Activated CD4-positive, CD25-positive, alpha-beta regulatory T cell (primary cell): ENCODE results near the gene CYP4A11.
"Not testable (repeated sequence)": the region's sequence is repeated elsewhere in the genome, so short reads cannot be mapped to it uniquely, and the experiment has no call there.

ENCODE experiments used
- DNase-seq, 4 experiments: peaks; one replicate each; lab custom pipeline; 2025; lab: John Stamatoyannopoulos, UW

Gene CYP4A11

DNA sequence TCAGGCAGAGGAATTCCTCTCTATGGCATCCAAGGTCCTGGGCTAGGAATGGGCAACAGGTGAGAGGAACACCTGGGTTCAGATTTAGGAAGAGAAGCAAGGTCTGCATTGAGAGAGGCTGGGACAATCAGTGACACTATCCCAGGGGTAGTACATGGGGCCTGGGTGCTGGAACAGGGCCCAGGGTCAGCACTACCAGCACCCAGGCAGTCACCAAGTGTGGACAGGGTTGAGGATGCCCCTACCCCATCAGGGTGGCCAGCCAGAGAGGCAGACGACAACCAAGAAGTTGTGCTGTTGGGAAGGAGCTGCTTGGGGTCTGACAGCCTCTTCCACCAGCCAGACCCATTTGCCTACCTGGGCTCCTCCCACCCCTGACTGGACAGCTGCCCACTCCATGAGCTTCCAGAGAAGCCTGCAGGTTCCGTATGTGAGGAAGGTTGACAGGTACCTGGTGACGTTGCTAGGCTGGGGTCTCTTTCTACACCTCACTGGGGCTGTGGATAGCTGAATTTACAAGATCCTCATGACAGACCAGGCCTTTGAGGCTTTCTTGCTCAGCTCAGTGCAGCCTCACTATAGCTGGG lies 13.9 kb downstream of the CYP4A11 start:
- no peak for DNase-seq

DNA sequence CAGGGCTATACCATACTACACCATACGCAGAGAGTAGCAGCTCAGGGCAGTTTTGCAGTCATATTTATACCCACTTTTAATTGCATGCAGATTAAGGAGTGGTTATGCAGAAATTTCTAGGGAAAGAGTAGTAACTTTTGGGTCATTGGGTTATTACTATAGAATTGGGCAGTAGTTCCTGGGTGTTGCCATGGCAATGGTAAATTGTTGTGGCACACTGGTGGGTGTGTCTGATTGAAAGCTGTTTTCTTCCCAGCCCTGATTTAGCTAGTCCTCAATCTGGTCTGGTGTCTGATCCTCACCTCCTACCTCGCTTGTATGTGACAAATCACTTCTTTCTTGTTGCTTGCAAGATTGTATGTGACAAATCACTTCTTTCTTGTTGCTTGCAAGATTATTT lies 30.5 kb downstream of the CYP4A11 start:
- DNase-seq = no peak

DNA sequence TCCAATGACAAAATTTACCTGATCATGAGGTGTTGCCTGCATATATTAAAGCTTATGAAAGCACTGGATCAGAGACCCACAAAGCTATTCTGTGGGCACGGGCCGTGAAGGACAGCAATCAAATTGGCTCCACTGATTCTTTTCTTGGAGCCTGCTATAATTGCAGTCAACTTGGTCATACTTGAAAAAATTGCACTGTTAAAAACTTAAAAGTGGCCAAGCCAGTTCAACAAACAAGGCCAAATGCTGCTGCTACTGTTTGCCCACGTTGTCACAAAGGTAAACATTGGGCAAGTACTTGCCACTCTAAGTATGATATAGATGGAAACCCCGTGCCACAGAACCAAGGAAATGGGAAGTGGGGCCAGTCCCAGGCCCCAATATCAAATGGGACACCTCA lies 37.8 kb downstream of the CYP4A11 start:
- DNase-seq = no peak

- DNase-seq = no peak
These were observed 40.9 kb downstream of the CYP4A11 start for GRCh38 chr1:46900401-46900800.

DNA sequence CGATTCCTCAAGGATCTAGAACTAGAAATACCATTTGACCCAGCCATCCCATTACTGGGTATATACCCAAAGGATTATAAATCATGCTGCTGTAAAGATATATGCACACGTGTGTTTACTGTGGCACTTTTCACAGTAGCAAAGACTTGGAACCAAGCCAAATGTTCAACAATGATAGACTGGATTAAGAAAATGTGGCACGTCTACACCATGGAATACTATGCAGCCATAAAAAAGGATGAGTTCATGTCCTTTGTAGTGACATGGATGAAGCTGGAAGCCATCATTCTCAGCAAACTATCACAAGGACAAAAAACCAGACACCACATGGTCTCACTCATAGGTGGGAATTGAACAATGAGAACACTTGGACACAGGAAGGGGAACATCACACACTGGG lies 59.6 kb downstream of the CYP4A11 start:
- DNase-seq = not testable (repeated sequence)
